ENCODE measurements around the gene DIPK2A.

DIPK2A gene

DNA sequence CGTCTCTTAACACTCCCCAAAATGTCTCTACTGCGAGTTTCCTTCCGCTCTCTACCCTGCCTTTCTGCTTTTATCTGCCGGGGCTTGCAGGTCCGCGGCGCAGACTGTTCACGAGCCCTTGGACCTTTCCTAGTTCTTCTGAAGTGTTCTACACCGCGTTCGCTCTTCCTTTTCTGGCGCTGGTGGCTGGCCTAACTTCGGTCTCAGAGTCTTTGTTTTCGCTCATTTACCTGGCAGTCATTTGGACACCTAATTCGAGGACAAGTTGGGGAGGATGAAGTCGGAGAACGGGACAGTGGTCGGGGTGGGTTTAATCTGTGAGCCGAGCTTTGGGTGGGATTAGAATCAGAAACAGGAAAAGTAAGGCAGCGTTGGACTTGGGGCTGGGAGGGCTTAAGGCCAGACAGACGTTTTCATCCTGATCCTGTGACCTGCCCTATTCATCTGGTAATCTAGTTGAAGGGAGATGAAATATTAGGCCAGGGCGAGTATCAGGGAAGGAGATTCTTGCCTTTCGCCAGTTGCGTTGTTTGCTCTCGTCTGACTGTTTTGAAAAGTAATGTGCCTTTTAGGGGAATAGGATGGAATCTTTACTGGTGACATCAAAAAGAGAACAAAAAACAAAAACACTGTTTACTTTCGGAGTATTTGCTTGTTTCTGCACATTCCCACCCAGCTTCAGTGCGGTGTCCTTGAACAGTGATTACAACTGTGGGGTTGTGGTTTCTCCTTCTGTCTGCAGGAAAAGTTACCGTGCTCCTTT lies 1.8 kb downstream of the DIPK2A start:
- DNase-seq (ENCODE audit: low read depth, low spot score) = peak; percentile 55
- peak overlapping the region; percentile 93 for H3K27ac ChIP-seq

DNA sequence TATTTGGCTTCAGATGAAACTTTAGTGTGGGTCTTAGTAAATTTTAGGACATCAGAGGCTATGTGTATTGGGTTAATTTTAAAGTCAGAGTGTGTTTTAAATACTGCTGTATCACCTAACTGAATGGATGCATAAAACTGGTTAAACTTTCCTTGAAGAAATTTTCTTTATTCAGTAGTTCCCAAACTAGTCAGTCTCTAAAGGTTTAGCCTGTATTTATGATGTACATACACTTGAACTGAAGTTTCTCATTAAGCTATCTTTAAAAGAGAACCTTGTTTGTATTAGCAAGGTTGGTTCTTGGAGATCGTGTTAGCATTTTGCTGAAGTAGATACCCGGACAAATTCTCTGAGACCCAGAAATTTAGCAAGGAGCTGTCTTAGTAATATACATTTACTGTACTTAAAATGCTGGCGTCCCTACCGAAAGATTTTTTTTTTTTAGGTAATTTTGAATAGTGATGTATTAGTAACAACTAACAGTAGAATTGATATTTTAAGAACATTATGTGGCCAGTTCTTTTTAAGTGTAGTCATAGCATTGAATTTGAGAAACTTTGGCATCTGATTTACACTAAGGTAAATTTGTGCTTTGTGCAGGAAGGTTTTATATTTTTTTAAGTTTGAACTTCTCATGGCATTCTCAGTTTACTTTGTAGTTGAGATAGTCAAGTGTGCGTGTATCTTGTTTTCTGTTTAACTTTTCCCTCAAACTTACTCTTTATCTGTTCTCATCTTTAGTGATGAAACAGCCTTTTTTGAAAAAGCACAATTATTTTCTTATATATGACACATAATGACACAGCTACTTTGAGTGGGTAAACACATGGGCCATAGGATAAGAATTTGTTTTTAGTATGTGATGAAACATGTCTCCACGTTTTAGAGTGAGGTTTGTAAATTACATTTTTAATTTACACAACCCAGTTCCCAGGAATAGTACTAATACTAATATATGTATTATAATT lies 2.9 kb downstream of the DIPK2A start:
- peak overlapping the region; percentile 93 for H3K27ac ChIP-seq
- no peak for DNase-seq (ENCODE audit: low read depth, low spot score)

DNA sequence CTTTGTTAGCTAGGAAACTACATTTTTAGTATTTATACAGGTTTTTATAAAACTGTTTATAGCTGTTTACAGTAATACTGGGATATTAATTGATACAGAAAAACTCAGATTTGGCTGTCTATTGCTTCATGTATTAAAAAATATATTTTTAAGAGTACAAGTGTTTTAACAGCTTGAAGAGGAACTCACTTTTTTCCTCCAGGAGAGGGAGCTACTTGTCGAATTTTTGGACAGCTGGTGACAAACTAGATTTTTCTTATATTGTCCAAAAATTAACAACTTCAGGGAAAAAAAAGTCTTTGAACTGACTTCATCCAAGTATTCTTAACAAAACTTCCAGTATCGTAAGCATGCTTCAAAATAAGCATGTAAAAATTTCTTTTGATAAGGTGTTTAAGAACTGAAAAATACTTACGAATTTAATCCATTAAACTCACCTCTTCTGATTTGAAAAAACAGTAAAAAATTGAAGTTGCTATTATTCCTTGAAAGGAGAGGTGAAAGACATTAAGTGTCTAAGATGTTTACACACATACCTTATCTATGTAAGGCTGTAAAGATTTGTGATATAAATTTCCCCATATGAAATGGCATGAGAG lies 4.0 kb downstream of the DIPK2A start:
- no peak for DNase-seq (ENCODE audit: low read depth, low spot score)
- peak overlapping the region; percentile 93 for H3K27ac ChIP-seq

DNA sequence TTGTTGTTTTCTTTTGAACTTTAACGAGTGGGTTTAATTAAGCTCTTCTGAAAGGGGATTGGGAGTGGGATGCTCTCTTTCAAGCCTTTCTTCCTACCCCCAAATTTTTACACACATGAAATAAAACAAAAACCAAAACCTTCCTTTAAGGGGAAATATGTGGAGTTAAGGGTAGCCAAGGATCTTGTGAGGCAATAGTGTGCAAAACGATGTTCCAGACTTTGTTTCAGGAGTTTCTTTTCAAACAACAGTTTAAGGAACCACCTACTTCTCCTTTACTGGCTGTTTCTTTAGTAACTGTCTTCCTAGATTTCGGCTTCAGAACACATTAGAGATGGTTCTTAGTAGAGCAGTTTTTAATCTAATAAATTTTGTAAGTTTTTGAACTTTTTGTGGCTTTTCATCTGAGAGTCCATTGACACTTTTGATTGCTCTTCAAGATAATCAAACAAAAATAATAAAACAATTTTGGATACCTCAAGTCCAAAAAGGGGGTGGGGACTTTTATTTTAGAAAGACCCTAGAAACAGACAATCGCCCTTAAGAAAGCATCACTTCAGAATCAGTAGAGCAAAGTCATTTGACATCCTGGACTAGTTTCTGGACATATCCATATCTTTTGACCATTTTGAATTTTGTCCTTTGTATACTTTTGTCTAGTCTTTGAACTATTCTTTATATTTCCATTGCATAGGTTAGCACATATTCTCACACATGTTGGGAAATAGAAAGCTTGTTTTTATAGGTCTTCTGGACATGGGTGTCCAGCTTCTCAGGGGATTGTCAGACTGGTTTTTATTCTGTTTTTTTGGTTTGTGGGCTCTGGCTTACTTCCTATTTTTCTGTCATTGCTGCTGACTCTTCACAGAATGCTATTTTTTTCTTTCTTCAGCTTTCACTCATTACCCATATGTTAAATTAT lies 6.0 kb downstream of the DIPK2A start:
- no peak for DNase-seq (ENCODE audit: low read depth, low spot score)
- H3K27ac ChIP-seq = no peak overlapping the region

DNA sequence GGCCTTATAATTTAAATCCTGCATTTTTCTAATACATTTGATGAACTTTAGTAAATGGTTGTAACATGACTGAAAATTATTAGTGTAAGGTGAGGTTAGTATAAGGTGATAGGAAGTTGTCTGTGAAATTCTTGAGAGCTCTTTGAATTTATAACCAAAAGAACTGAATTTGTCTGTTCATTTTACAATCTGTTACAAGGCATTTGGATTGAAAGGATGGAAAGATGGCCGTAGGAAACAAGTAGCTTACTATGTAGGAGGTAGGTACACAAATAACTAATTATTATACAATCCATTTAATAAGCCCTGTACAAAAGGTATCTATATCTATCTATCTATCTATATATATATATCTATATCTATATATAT lies 6.6 kb downstream of the DIPK2A start:
- no peak overlapping the region for H3K27ac ChIP-seq
- no peak for DNase-seq (ENCODE audit: low read depth, low spot score)

DNA sequence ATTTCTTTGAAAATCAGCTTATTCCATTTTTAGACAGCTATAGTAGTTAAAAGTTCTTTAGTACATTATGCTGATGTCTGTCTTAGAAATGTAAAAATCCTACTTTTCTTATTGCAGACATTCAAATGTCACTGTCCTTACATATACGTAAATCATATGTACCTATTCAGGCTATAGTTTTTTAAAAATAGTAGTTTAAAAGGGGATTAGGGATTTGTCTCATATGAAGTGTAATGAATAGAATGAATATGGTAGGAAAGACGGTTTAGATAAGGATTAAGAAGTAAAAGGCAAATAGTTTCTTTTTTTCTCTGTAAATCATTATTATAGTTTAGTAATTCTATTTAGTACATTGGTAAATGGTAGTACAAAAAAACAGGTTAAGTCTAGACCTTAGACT lies 7.4 kb downstream of the DIPK2A start:
- no peak overlapping the region for H3K27ac ChIP-seq
- DNase-seq (ENCODE audit: low read depth, low spot score) = no peak

DNA sequence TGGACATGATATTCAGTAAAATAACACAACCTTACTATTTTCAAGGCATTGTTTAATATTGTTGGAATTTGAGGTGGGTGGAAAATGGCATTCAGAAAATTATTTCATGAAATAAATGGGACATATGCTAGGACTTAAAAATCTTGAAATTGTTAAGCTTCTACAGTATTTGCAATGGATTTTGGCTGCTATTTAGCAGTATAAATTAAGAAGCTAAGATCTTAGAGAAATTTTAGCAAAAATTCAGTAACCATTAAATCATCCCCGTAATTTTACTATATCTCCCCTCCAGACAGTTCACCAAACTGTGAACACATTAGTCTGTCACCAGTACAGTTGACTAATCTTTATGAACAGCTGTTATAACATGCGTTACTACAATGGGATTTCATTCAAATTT lies 8.2 kb downstream of the DIPK2A start:
- DNase-seq (ENCODE audit: low read depth, low spot score) = no peak
- H3K27ac ChIP-seq = no peak overlapping the region

DNA sequence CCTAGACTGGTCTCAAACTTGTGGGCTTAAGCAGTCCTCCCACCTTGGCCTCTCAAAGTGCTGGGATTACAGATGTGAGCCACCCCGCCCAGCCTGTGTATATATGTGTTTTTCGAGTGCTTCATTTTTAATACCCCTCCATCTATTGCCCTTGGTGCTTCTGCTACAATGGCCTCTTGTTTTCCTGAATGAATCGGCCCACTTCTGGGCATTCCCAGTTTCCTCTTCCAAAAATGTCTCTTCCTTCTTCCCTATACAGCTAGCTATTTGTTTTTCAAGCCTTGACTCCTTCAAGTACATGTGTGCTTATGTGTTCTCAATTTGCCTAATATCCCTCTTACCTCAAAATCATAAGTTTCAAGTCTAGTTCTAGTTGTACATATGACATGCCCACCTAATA lies 16.7 kb downstream of the DIPK2A start:
- DNase-seq (ENCODE audit: low read depth, low spot score) = no peak

DNA sequence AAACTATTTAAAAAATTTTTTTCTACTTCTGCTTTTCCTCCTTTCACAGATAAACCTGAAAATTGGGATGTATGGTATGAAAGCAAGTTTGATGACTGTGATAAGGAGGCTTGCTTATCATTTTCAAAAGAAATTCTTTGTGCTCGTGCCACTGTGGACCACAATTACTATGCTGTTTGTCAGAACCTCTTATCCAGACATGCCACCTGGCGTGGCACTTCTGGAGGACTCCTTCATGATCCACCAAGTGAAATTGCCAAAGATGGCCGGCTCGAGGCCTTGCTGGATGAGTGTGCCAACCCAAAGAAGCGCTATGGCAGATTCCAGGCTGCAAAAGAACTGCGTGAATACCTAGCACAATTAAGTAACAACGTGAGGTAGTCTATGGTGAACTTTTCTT lies 17.8 kb downstream of the DIPK2A start:
- H3K27ac ChIP-seq = no peak overlapping the region
- DNase-seq (ENCODE audit: low read depth, low spot score) = no peak

More for the DNA sequence above, 16.7 kb downstream of the DIPK2A start:
- H3K27ac ChIP-seq = no peak overlapping the region

DNA sequence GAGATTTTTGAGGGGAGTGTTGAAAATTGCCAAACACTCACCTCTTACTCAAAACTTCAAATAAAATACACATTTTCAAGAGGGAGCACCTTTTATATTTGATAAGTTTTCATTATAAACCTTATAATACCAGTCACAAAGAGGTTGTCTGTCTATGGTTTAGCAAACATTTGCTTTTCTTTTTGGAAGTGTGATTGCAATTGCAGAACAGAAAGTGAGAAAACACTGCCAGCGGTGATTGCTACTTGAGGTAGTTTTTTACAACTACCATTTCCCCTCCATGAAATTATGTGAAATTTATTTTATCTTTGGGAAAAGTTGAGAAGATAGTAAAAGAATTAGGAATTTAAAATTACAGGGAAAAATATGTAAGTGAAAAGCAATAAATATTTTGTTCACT lies 20.1 kb downstream of the DIPK2A start:
- H3K27ac ChIP-seq = no peak overlapping the region
- no peak for DNase-seq (ENCODE audit: low read depth, low spot score)

DNA sequence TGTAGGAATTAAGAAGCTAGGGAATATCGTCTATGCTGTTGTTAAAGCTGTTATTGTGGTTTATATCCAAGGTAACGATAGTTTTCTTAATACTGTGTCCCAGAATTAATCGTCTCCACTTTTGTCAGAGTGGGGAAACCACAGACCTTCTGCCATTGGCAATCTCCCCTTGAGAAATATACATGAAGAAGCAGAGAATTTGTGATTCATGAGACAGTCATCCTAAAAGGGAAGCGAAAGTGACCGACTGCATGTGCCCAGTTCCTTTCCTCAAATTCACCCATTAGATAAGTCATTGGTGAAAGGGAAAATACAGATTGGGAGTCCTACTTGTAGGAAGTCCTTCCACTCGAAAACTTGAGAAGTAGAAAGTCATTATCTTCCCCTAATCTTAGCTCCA lies 26.6 kb downstream of the DIPK2A start:
- H3K27ac ChIP-seq = no peak overlapping the region
- no peak for DNase-seq (ENCODE audit: low read depth, low spot score)

DNA sequence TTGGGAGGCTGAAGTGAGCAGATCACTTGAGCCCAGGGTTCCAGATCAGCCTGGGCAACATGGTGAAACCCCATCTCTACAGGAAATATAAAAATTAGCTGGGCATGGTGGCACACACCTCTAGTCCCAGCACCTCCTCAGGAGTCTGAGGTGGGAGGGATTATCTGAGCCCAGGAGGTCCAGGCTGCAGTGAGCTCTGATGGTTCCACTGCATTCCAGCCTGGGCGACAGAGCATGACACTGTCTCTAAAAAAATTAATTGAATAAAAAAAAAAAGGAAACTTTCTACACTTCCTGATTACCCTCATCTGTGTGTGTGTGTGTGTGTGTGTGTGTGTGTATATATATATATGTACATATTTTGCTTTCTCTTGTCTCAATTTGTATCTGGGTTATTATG lies 31.4 kb downstream of the DIPK2A start:
- no peak overlapping the region for H3K27ac ChIP-seq
- DNase-seq (ENCODE audit: low read depth, low spot score) = no peak

DNA sequence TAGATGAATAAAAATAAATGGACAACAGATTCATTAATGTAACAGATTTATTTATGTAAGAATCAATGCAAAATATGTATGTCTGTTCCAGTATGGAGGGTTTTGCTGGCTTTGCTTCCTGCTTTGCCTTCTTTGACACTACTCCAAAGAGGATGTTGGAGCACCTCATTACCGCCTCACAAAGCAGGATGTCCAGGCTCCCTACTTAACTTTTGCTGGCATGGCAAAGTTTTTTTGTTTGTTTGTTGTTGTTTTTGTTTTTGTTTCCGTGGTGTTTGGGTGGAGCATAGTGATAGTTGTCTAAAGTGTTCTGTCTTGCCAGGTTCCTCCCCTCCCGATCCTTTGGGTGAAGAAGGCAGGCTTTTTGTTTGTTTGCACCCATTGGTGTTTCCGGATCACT lies 38.7 kb downstream of the DIPK2A start:
- no peak for DNase-seq (ENCODE audit: low read depth, low spot score)
- H3K27ac ChIP-seq = no peak overlapping the region

DNA sequence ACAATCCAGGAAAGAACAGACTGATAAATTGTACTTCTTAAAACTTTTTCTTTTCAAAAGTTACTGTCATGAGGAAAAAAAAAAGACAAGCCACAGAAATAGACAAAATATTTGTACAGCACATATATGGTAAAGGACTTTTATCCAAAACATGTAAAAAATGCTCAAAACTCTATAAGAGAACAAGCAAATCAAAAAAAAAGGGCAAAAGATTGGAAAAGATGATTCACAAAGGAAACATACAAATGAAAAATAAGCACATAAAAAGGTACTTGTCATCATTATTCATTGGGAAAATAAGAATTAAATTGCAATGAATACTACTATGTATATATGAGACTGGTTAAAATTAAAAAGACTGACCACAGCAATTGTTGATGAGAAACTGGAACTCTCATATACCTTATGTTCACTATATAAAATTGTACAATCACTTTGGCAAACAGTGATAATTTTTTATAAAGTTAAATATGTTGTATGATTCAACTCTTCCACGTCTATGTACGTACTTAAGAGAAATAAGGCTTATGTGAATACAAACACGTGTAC lies 39.7 kb downstream of the DIPK2A start:
- no peak for DNase-seq (ENCODE audit: low read depth, low spot score)
- no peak overlapping the region for H3K27ac ChIP-seq

DNA sequence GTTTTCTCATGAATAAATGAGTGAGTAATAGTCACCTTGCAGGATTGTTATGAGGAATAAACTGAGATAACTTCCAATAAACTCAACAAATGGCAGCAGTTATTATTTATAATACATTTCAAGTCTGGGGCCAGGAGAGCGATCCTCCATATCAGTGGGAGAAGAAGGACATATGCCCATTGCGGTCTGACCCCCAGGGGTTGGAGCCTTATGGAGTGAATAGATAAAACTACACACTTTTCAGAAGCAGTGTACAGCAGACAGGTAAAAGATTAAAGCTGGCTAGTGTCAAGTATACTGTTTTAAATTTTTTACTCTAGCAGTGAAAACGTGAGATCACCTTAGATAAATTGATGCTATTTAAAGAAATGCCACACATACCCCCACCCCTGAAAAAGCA lies 43.5 kb downstream of the DIPK2A start:
- no peak overlapping the region for H3K27ac ChIP-seq
- DNase-seq (ENCODE audit: low read depth, low spot score) = no peak

DNA sequence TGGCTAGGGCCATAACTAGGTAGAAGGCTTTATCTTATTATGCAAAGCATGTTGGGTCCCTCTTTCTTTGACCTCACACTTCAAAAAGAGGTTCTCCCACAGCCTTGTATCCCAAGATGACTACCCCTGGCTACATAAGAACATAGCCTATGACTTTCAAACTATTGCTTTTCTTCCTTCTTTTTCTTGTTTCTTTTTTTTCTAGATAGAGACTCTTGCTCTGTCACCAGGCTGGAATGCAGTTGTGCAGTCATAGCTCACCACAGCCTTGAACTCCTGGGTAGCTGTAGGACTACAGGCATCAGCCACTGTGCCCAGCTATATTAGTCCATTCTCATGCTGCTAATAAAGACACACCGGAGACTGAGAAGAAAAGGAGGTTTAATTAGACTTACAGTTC lies 47.2 kb downstream of the DIPK2A start:
- peak; percentile 54 for DNase-seq (ENCODE audit: low read depth, low spot score)
- H3K27ac ChIP-seq = no peak overlapping the region
